ENCODE results near the gene OSBPL9.
"Not testable (repeated sequence)": the region's sequence is repeated elsewhere in the genome, so short reads cannot be mapped to it uniquely, and the experiment has no call there.

The OSBPL9 gene

GRCh38 chr1:51636191-51636590, 19.3 kb downstream of the OSBPL9 start:
- no peak for DNase-seq (ENCODE audit: low spot score)
- Mint-ChIP-seq H3K4me1 (ENCODE audit: low read depth) (no peaks in the 10 kb centered on the region), H3K9me3 (no peaks in the 10 kb centered on the region), H3K27me3 (ENCODE audit: low read depth) (no peaks in the 10 kb centered on the region), H3K36me3 (ENCODE audit: low read depth) (no peaks in the 10 kb centered on the region), H3K27ac (no peak overlapping the region), H3K4me3 (no peak overlapping the region)

- no peaks in the 10 kb centered on the region for H3K27me3 Mint-ChIP-seq (ENCODE audit: low read depth)
- no peak overlapping the region for H3K4me3 Mint-ChIP-seq
- no peaks in the 10 kb centered on the region for H3K9me3 Mint-ChIP-seq
- no peak for DNase-seq (ENCODE audit: low spot score)
- H3K36me3 Mint-ChIP-seq (ENCODE audit: low read depth) = no peaks in the 10 kb centered on the region
- no peaks in the 10 kb centered on the region for H3K4me1 Mint-ChIP-seq (ENCODE audit: low read depth)
- no peak overlapping the region for H3K27ac Mint-ChIP-seq
Measured at GRCh38 chr1:51636764-51637522, 20.1 kb downstream of the OSBPL9 start.

- no peaks in the 10 kb centered on the region for H3K36me3 Mint-ChIP-seq (ENCODE audit: low read depth)
- no peaks in the 10 kb centered on the region for H3K9me3 Mint-ChIP-seq
- H3K4me1 Mint-ChIP-seq (ENCODE audit: low read depth) = no peaks in the 10 kb centered on the region
- no peak overlapping the region for H3K4me3 Mint-ChIP-seq
- no peak for DNase-seq (ENCODE audit: low spot score)
- H3K27me3 Mint-ChIP-seq (ENCODE audit: low read depth) = no peaks in the 10 kb centered on the region
- H3K27ac Mint-ChIP-seq = no peak overlapping the region
Measured at GRCh38 chr1:51638350-51638749, 21.5 kb downstream of the OSBPL9 start.

GRCh38 chr1:51639694-51640093, 22.8 kb downstream of the OSBPL9 start:
- Mint-ChIP-seq H3K9me3 (no peaks in the 10 kb centered on the region), H3K27me3 (ENCODE audit: low read depth) (no peaks in the 10 kb centered on the region), H3K4me3 (no peak overlapping the region), H3K4me1 (ENCODE audit: low read depth) (no peaks in the 10 kb centered on the region), H3K36me3 (ENCODE audit: low read depth) (no peaks in the 10 kb centered on the region), H3K27ac (no peak overlapping the region)
- no peak for DNase-seq (ENCODE audit: low spot score)

GRCh38 chr1:51641096-51641495, 24.2 kb downstream of the OSBPL9 start:
- H3K27ac Mint-ChIP-seq = no peak overlapping the region
- DNase-seq (ENCODE audit: low spot score) = no peak

GRCh38 chr1:51642739-51643142, 25.8 kb downstream of the OSBPL9 start:
- H3K27me3 Mint-ChIP-seq (ENCODE audit: low read depth) = peaks cover 2% of the 10 kb centered on the region
- H3K4me1 Mint-ChIP-seq (ENCODE audit: low read depth) = no peaks in the 10 kb centered on the region
- H3K27ac Mint-ChIP-seq = no peak overlapping the region
- no peaks in the 10 kb centered on the region for H3K36me3 Mint-ChIP-seq (ENCODE audit: low read depth)
- H3K9me3 Mint-ChIP-seq = no peaks in the 10 kb centered on the region
- no peak overlapping the region for H3K4me3 Mint-ChIP-seq
- DNase-seq (ENCODE audit: low spot score) = no peak

More at GRCh38 chr1:51641096-51641495, 24.2 kb downstream of the OSBPL9 start:
- Mint-ChIP-seq H3K4me3 (no peak overlapping the region), H3K4me1 (ENCODE audit: low read depth) (no peaks in the 10 kb centered on the region), H3K36me3 (ENCODE audit: low read depth) (no peaks in the 10 kb centered on the region), H3K27me3 (ENCODE audit: low read depth) (peaks cover 2% of the 10 kb centered on the region), H3K9me3 (no peaks in the 10 kb centered on the region)

GRCh38 chr1:51643362-51643761, 26.5 kb downstream of the OSBPL9 start:
- no peak for DNase-seq (ENCODE audit: low spot score)

GRCh38 chr1:51644020-51644419, 27.1 kb downstream of the OSBPL9 start:
- no peak overlapping the region for H3K4me3 Mint-ChIP-seq

More at GRCh38 chr1:51643362-51643761, 26.5 kb downstream of the OSBPL9 start:
- Mint-ChIP-seq H3K36me3 (ENCODE audit: low read depth) (no peaks in the 10 kb centered on the region), H3K27me3 (ENCODE audit: low read depth) (peaks cover 2% of the 10 kb centered on the region), H3K27ac (no peak overlapping the region), H3K4me1 (ENCODE audit: low read depth) (no peaks in the 10 kb centered on the region), H3K9me3 (no peaks in the 10 kb centered on the region), H3K4me3 (no peak overlapping the region)

GRCh38 chr1:51644533-51645197, 27.8 kb downstream of the OSBPL9 start:
- Mint-ChIP-seq H3K4me1 (ENCODE audit: low read depth) (no peaks in the 10 kb centered on the region), H3K27ac (no peak overlapping the region), H3K27me3 (ENCODE audit: low read depth) (peaks cover 2% of the 10 kb centered on the region), H3K36me3 (ENCODE audit: low read depth) (no peaks in the 10 kb centered on the region), H3K9me3 (no peaks in the 10 kb centered on the region), H3K4me3 (no peak overlapping the region)
- no peak for DNase-seq (ENCODE audit: low spot score)

More at GRCh38 chr1:51644020-51644419, 27.1 kb downstream of the OSBPL9 start:
- no peaks in the 10 kb centered on the region for H3K9me3 Mint-ChIP-seq
- H3K36me3 Mint-ChIP-seq (ENCODE audit: low read depth) = no peaks in the 10 kb centered on the region
- H3K4me1 Mint-ChIP-seq (ENCODE audit: low read depth) = no peaks in the 10 kb centered on the region
- H3K27ac Mint-ChIP-seq = no peak overlapping the region
- DNase-seq (ENCODE audit: low spot score) = no peak
- peaks cover 2% of the 10 kb centered on the region for H3K27me3 Mint-ChIP-seq (ENCODE audit: low read depth)

- not testable (repeated sequence) for H3K27me3 Mint-ChIP-seq (ENCODE audit: low read depth); H3K36me3 Mint-ChIP-seq (ENCODE audit: low read depth); H3K9me3 Mint-ChIP-seq; H3K27ac Mint-ChIP-seq; DNase-seq (ENCODE audit: low spot score); H3K4me3 Mint-ChIP-seq; H3K4me1 Mint-ChIP-seq (ENCODE audit: low read depth)
Measured at GRCh38 chr1:51646592-51646991, 29.7 kb downstream of the OSBPL9 start.

GRCh38 chr1:51648180-51649109, 31.6 kb downstream of the OSBPL9 start:
- Mint-ChIP-seq H3K36me3 (ENCODE audit: low read depth) (no peaks in the 10 kb centered on the region), H3K4me1 (ENCODE audit: low read depth) (no peaks in the 10 kb centered on the region), H3K27ac (no peak overlapping the region), H3K9me3 (no peaks in the 10 kb centered on the region), H3K4me3 (no peak overlapping the region), H3K27me3 (ENCODE audit: low read depth) (peaks cover 2% of the 10 kb centered on the region)
- DNase-seq (ENCODE audit: low spot score) = no peak

GRCh38 chr1:51649593-51650091, 32.8 kb downstream of the OSBPL9 start:
- Mint-ChIP-seq H3K9me3 (no peaks in the 10 kb centered on the region), H3K27ac (no peak overlapping the region), H3K27me3 (ENCODE audit: low read depth) (peaks cover 2% of the 10 kb centered on the region), H3K36me3 (ENCODE audit: low read depth) (no peaks in the 10 kb centered on the region), H3K4me1 (ENCODE audit: low read depth) (no peaks in the 10 kb centered on the region), H3K4me3 (no peak overlapping the region)
- no peak for DNase-seq (ENCODE audit: low spot score)

- Mint-ChIP-seq H3K27ac (no peak overlapping the region), H3K36me3 (ENCODE audit: low read depth) (no peaks in the 10 kb centered on the region), H3K27me3 (ENCODE audit: low read depth) (peaks cover 2% of the 10 kb centered on the region), H3K9me3 (no peaks in the 10 kb centered on the region), H3K4me3 (no peak overlapping the region), H3K4me1 (ENCODE audit: low read depth) (no peaks in the 10 kb centered on the region)
- DNase-seq (ENCODE audit: low spot score) = no peak
Measured at GRCh38 chr1:51650198-51650597, 33.3 kb downstream of the OSBPL9 start.

GRCh38 chr1:51651552-51651942, 34.7 kb downstream of the OSBPL9 start:
- no peaks in the 10 kb centered on the region for H3K27me3 Mint-ChIP-seq (ENCODE audit: low read depth)
- H3K4me1 Mint-ChIP-seq (ENCODE audit: low read depth) = no peaks in the 10 kb centered on the region
- H3K27ac Mint-ChIP-seq = no peak overlapping the region
- no peaks in the 10 kb centered on the region for H3K36me3 Mint-ChIP-seq (ENCODE audit: low read depth)
- H3K9me3 Mint-ChIP-seq = no peaks in the 10 kb centered on the region
- no peak for DNase-seq (ENCODE audit: low spot score)
- H3K4me3 Mint-ChIP-seq = no peak overlapping the region

Measured in T-helper 2 cell treated with Interferon-gamma antibody and Interleukin-4, amounts not matched to agents 5 μg/mL and 100 μg/mL, for 36 hours (primary cell).